HG02623 (cell line): Measurements from ENCODE around the gene DTNB.

ENCODE experiments used
- ATAC-seq: cut with Tn5 transposase; IDR thresholded peaks from one replicate; pipeline ENCODE4 v1.9.1; 2021; ENCODE audit warnings: moderate library complexity; ENCODE audit not compliant: unreplicated experiment

The DTNB gene

GRCh38 chr2:25400576-25401216 lies 272.7 kb downstream of the DTNB start:
- ATAC-seq, result no peak

GRCh38 chr2:25400169-25400568 lies 273.2 kb downstream of the DTNB start:
- ATAC-seq, result no peak

GRCh38 chr2:25398534-25398933 lies 274.8 kb downstream of the DTNB start:
- no peak for ATAC-seq

- no peak for ATAC-seq
Observed at GRCh38 chr2:25397777-25398176, 275.6 kb downstream of the DTNB start.

GRCh38 chr2:25389161-25389560 lies 284.2 kb downstream of the DTNB start:
- no peak for ATAC-seq

- ATAC-seq, result no peak
Observed at GRCh38 chr2:25388491-25388890, 284.9 kb downstream of the DTNB start.

GRCh38 chr2:25387876-25388449 lies 285.4 kb downstream of the DTNB start:
- no peak for ATAC-seq

GRCh38 chr2:25386971-25387875 lies 286.2 kb downstream of the DTNB start:
- ATAC-seq, result no peak

GRCh38 chr2:25385910-25386309 lies 287.5 kb downstream of the DTNB start:
- no peak for ATAC-seq

- ATAC-seq, result no peak
Observed at GRCh38 chr2:25383806-25384205, 289.6 kb downstream of the DTNB start.

GRCh38 chr2:25381502-25381901 lies 291.9 kb downstream of the DTNB start:
- no peak for ATAC-seq

GRCh38 chr2:25380586-25381375 lies 292.6 kb downstream of the DTNB start:
- ATAC-seq, result no peak

- ATAC-seq, result no peak
Observed at GRCh38 chr2:25380023-25380422, 293.4 kb downstream of the DTNB start.

GRCh38 chr2:25379535-25379934 lies 293.8 kb downstream of the DTNB start:
- no peak for ATAC-seq

GRCh38 chr2:25378731-25379490 lies 294.5 kb downstream of the DTNB start:
- no peak for ATAC-seq

GRCh38 chr2:25377822-25378421 lies 295.5 kb downstream of the DTNB start:
- no peak for ATAC-seq

- ATAC-seq, result peak; percentile 90
Observed at GRCh38 chr2:25376750-25377621, 296.4 kb downstream of the DTNB start.

GRCh38 chr2:25375989-25376545 lies 297.3 kb downstream of the DTNB start:
- ATAC-seq, result no peak
